Transverse colon (tissue), 4 donors: ENCODE measurements around the gene RARRES1. TPM values are rescaled to one million over a fixed set of nuclear protein-coding genes. Genes with fewer than 3 reads are reported as not detected.

Source experiments
- DNase-seq: peaks from one replicate; pipeline ENCODE4 v3.0.0-alpha.2; 2019
- H3K27ac ChIP-seq, 4 donors: fragments of 200-600 bp; sonication (generic); 2 replicates each; pipeline ENCODE4 v1.5.1; 2016 to 2018; ENCODE audit warnings: inconsistent platforms in 4 of 4
- H3K27me3 ChIP-seq: fragments of 200-600 bp; sonication (generic); 2 replicates; pipeline ENCODE4 v1.5.1; 2017; ENCODE audit warnings: inconsistent platforms
- H3K36me3 ChIP-seq, 4 donors: fragments of 200-600 bp; sonication (generic); 2 replicates each; pipeline ENCODE4 v1.5.1; 2017 to 2019; ENCODE audit warnings: inconsistent platforms in 4 of 4
- H3K4me1 ChIP-seq, 4 donors: fragments of 200-600 bp; sonication (generic); 2 replicates each; pipeline ENCODE4 v1.5.1; 2017 to 2020; ENCODE audit warnings: inconsistent platforms in 4 of 4
- H3K4me3 ChIP-seq, 4 donors: fragments of 200-600 bp; sonication (generic); 1 replicate in 1 of 4; 2 replicates in 3 of 4; pipeline versions ENCODE4 v1.5.1 to v1.6.1; 2017 to 2019; ENCODE audit warnings: inconsistent platforms in 4 of 4
- H3K9me3 ChIP-seq, 2 donors: fragments of 200-600 bp; sonication (generic); 2 replicates each; pipeline ENCODE4 v1.5.1; 2017 to 2019; ENCODE audit warnings: inconsistent platforms in 2 of 2
- EP300 ChIP-seq: sonication (generic); formaldehyde crosslinking; IDR thresholded peaks from one replicate; pipeline ENCODE4 v1.6.1; 2017; ENCODE audit warnings: antibody characterized with exemption, low read depth
- POLR2A ChIP-seq: fragments of 450-650 bp; IDR thresholded peaks from one replicate; pipeline ENCODE4 v1.6.1; 2016; ENCODE audit warnings: antibody characterized with exemption, mild to moderate bottlenecking, moderate library complexity
- POLR2AphosphoS5 ChIP-seq, 3 donors: sonication (generic); formaldehyde crosslinking; IDR thresholded peaks; one replicate each; pipeline ENCODE4 v1.6.1; 2016; ENCODE audit warnings: antibody characterized with exemption in 3 of 3
- WGBS, 2 donors: methylation state at CpG; one replicate each; pipeline ENCODE4 v1.1.5; 2018; ENCODE audit warnings: low coverage in 1 of 2; 5-methylcytosine and 5-hydroxymethylcytosine counted together
- in situ Hi-C, 4 donors: fragments of 200-750 bp; cut with MboI; loops; one replicate each; pipeline versions ENCODE4 v1.15.0 to v1.15.1; 2017; ENCODE audit warnings: low sequenced_read_pairs in 3 of 4, low pct_ligation_motif_present in 1 of 4, low pct_unique_long_range_greater_than_20kb in 1 of 4
- intact Hi-C: fragments of 100-400 bp; cut with DNase I; formaldehyde crosslinking; loops from one replicate; pipeline ENCODE4 v1.15.1; 2023; ENCODE audit warnings: low total_unique reads
- total RNA-seq, 4 donors: library from RNA; depleted of rRNA; stranded (reverse); fragments of >200 nt; gene quantifications; one replicate each; pipeline ENCODE4 v1.1.0, GENCODE V29; 2016
- TF ChIP-seq, protein P1 (sequence below), 5 experiments: fragments of 200-600 bp in 3 of 5; fragments of 450-650 bp in 2 of 5; sonication (generic) in 3 of 5; IDR thresholded peaks; 1 replicate in 2 of 5; 2 replicates in 3 of 5; pipeline ENCODE4 v1.5.1; 2016 to 2017; ENCODE audit warnings: antibody characterized with exemption in 5 of 5, inconsistent platforms in 3 of 5, mild to moderate bottlenecking in 2 of 5, moderate library complexity in 1 of 5

The RARRES1 gene
- total RNA-seq, 4 donors from 2014 or later, result 3.4 to 71.5 (median 30.2) TPM

DNA sequence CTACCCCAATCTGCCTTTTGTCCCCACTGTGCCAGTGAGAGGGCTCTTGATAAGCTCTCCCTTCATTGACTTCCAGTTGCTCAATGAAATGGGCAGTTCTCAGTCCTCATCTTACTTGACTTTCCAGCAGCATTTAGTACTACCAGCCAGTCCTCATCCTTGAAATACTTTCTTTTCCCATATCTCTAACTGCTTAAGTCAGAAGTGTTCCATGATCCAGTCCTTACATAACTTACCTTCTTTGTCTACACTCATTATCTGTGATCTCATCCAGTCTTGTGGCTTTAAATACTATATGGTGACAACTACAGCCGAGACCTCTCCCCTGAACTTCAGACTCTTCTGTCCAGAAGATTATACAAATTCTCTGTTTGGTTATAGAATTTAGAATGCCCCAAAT lies 28.7 kb downstream of the RARRES1 start:
- Histone ChIP-seq H3K27me3 (no peaks in the 10 kb centered on the region), H3K27ac (no peak overlapping the region), H3K4me1 (peaks cover 0 to 5% (median 0%) of the 10 kb centered on the region in 4 donors), H3K4me3 (no peak overlapping the region), H3K9me3 (no peaks in the 10 kb centered on the region), H3K36me3 (peaks cover 0 to 5% (median 0%) of the 10 kb centered on the region in 4 donors)
- in situ Hi-C loops, result no loop called here
- WGBS, 2 donors, result 97 to 100% methylated on average over 1 of the region's 1 CpG
- TF ChIP-seq POLR2A (no peak), POLR2AphosphoS5 (IDR thresholded peaks at IDR 0.05) (no peak), EP300 (no peak)
- TF ChIP-seq, protein P1, sequence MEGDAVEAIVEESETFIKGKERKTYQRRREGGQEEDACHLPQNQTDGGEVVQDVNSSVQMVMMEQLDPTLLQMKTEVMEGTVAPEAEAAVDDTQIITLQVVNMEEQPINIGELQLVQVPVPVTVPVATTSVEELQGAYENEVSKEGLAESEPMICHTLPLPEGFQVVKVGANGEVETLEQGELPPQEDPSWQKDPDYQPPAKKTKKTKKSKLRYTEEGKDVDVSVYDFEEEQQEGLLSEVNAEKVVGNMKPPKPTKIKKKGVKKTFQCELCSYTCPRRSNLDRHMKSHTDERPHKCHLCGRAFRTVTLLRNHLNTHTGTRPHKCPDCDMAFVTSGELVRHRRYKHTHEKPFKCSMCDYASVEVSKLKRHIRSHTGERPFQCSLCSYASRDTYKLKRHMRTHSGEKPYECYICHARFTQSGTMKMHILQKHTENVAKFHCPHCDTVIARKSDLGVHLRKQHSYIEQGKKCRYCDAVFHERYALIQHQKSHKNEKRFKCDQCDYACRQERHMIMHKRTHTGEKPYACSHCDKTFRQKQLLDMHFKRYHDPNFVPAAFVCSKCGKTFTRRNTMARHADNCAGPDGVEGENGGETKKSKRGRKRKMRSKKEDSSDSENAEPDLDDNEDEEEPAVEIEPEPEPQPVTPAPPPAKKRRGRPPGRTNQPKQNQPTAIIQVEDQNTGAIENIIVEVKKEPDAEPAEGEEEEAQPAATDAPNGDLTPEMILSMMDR (IDR thresholded peaks at IDR 0.05), result no peak
- DNase-seq, result no peak
- intact Hi-C loops, result no loop called here

DNA sequence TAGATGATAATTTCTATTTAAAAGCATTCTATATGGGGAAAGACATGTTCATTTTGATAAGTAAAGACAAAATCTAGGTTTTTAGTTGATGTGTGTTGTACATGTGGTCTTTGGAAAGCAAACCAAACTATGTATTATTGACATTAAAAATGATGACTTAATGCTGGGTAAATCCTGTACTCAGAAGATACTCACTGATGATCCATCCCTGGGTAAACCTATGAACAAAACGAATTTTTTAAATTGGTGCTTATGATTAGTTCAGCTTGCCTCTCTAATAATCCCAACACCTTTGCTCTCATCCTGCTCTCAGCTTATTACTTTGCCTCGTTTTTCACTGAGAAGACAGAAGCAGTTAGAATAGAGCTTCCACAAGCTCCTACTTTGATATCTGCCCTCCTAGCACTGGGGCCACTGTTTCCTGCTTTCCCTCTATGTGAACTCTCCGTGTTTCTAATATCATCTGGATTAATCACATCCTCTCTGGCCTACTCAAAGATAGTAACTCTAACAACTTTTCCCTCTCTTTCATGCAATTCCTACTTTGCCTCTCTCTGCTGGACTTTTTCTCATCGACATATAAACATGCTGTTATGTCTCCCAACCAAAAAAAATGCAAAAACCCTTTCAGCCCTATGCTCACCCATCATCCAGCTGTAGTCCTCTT lies 29.3 kb downstream of the RARRES1 start:
- no peak overlapping the region for H3K4me3 ChIP-seq
- H3K27ac ChIP-seq, result no peak overlapping the region
- 71 to 82% methylated on average over 4 of the region's 4 CpGs for WGBS, 2 donors
- no peaks in the 10 kb centered on the region for H3K9me3 ChIP-seq
- in situ Hi-C loops, result no loop called here
- H3K4me1 ChIP-seq, result peaks cover 0 to 5% (median 0%) of the 10 kb centered on the region in 4 donors
- no peak for TF ChIP-seq POLR2AphosphoS5 (IDR thresholded peaks at IDR 0.05)
- TF ChIP-seq, protein P1 (IDR thresholded peaks at IDR 0.05), result no peak
- no peak for TF ChIP-seq EP300
- TF ChIP-seq POLR2A, result no peak
- no peak for DNase-seq
- peaks cover 0 to 5% (median 0%) of the 10 kb centered on the region in 4 donors for H3K36me3 ChIP-seq
- no peaks in the 10 kb centered on the region for H3K27me3 ChIP-seq
- intact Hi-C loops, result no loop called here

DNA sequence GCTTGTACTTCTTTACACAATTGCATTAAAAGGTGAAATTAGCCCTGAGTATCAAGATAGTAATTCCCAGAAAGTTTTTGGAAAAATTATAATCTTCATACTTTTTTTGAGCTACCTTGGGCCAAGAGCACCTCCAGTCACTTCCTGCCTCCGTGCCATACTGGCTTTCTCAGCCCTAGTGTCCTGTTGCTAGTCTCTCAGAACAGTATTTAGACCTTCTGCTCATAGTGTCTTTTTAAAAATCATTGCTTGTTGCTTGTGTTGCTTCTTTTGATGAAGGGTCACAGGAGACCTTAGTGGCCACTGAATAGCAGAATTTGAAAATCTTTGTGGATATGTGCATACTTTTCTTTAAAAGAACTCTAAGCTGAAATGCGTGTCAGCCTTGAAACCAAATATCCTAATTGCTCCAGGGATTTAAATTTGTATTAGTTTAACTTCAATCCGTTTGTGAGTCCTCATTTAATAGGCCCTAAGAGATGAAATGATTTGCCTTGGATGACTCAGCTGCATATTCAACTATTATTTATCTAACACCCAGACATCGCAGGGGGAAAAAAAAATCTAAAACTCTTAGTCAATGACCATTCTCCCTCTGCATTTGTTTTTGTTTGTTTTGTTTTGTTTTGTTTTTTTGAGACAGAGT lies 30.7 kb downstream of the RARRES1 start:
- intact Hi-C loops, result no loop called here
- Histone ChIP-seq H3K27ac (no peak overlapping the region), H3K4me1 (peaks cover 0 to 5% (median 1%) of the 10 kb centered on the region in 4 donors), H3K36me3 (peaks cover 0 to 5% (median 0%) of the 10 kb centered on the region in 4 donors), H3K4me3 (no peak overlapping the region), H3K9me3 (no peaks in the 10 kb centered on the region), H3K27me3 (no peaks in the 10 kb centered on the region)
- 77 to 87% methylated on average over 4 of the region's 4 CpGs for WGBS, 2 donors
- no peak for TF ChIP-seq POLR2A
- TF ChIP-seq, protein P1 (IDR thresholded peaks at IDR 0.05), result no peak
- TF ChIP-seq POLR2AphosphoS5 (IDR thresholded peaks at IDR 0.05), result no peak
- TF ChIP-seq EP300, result no peak
- DNase-seq, result no peak
- in situ Hi-C loops, result no loop called here

DNA sequence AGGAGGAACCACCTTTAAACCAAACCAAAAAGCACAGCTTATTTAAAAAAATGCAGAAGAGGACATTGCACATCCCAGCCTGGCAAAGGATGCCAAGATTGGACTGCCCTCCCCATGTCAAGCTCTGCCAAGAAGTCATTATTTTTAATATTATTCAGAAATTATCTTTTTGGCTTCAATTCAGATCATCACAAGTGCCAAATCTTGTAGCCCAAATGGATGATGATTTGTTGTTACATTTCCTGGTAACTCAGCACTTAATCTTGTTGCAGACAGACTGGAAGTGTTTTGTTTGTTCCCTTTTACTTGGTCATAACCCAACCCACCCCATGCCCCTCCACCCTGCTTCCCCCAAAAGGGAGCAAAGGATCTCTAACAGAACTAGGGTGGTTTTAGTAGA lies 31.7 kb downstream of the RARRES1 start:
- no peak for DNase-seq
- TF ChIP-seq POLR2A (no peak), POLR2AphosphoS5 (IDR thresholded peaks at IDR 0.05) (no peak), EP300 (no peak)
- TF ChIP-seq, protein P1 (IDR thresholded peaks at IDR 0.05), result no peak
- Histone ChIP-seq H3K9me3 (no peaks in the 10 kb centered on the region), H3K36me3 (peaks cover 0 to 5% (median 0%) of the 10 kb centered on the region in 4 donors), H3K4me1 (peaks cover 0 to 5% (median 2%) of the 10 kb centered on the region in 4 donors), H3K27ac (no peak overlapping the region), H3K27me3 (no peaks in the 10 kb centered on the region), H3K4me3 (no peak overlapping the region)
- intact Hi-C loops (no loop called here), in situ Hi-C loops (no loop called here)
